Measurements from ENCODE around the gene ATP9A. TPM values are rescaled to one million over a fixed set of nuclear protein-coding genes. Genes with fewer than 3 reads are reported as not detected.

The ATP9A gene
- total and polyA plus RNA-seq, 2 of the 4 experiments (the other 2 are of a cell fraction), result 10.6 to 22.4 TPM

GRCh38 chr20:51735728-51736600 is 32.2 kb downstream of the ATP9A start (continued):
- no peak for TF ChIP-seq CHD1 (IDR thresholded peaks at IDR 0.05; ENCODE audit: low read depth, low read length)

GRCh38 chr20:51734876-51735720 is 33.1 kb downstream of the ATP9A start:
- no peak overlapping the region for H2AK5ac ChIP-seq (ENCODE audit: low read depth, low read length)
- H2AFZ ChIP-seq (replicated peaks; ENCODE audit: low read length, poor library complexity), result no peak overlapping the region
- H3K4me1 ChIP-seq (ENCODE audit: control insufficient read depth, insufficient read depth, low read length), result peaks cover 14% of the 10 kb centered on the region
- H2AK9ac ChIP-seq (replicated peaks; ENCODE audit: low read depth, low read length, poor library complexity), result no peak overlapping the region
- no peak overlapping the region for H4K91ac ChIP-seq (ENCODE audit: insufficient read depth, low read depth, low read length)
- H3K4me3 ChIP-seq (ENCODE audit: insufficient read depth, low read depth, low read length), result no peak overlapping the region
- dilution Hi-C loops (cut with HindIII; ENCODE audit: low sequenced_read_pairs, unreplicated experiment), result no loop called here
- ChIA-PET POLR2A (ENCODE audit: unreplicated experiment) (no interaction called here), CTCF (no interaction called here)
- no peaks in the 10 kb centered on the region for H3K27me3 ChIP-seq (ENCODE audit: control insufficient read depth, insufficient read depth, low read length)
- H3K27ac ChIP-seq (ENCODE audit: insufficient read depth, low read length), result no peak overlapping the region
- H4K20me1 ChIP-seq (ENCODE audit: insufficient read depth, low read length), result peaks cover 23% of the 10 kb centered on the region
- DNase-seq (no peak), ATAC-seq (ENCODE audit: low read depth) (no peak)
- peaks cover 29% of the 10 kb centered on the region for H3K9me1 ChIP-seq (ENCODE audit: insufficient read depth, low read length)
- H3K56ac ChIP-seq (ENCODE audit: extremely low read depth, insufficient read depth, low read length), result no peak overlapping the region
- intact Hi-C loops (cut with micrococcal nuclease), result no loop called here
- H3K18ac ChIP-seq (ENCODE audit: low read depth, low read length), result no peak overlapping the region
- H3K14ac ChIP-seq (replicated peaks; ENCODE audit: low read depth, low read length), result no peak overlapping the region
- H2BK20ac ChIP-seq (ENCODE audit: low read depth, low read length), result no peak overlapping the region
- no peak overlapping the region for H4K8ac ChIP-seq (ENCODE audit: low read depth in 2 of 2, low read length in 2 of 2)
- WGBS, 2 experiments (ENCODE audit: extremely low coverage in 2 of 2, insufficient read length in 1 of 2), result 100% methylated on average over 2 of the region's 13 CpGs; no CpG with 5 or more reads in 1 of the 2 experiments
- peaks cover 12 to 89% of the 10 kb centered on the region in 2 experiments for H3K79me1 ChIP-seq (ENCODE audit: low read depth in 1 of 2, low read length in 2 of 2)
- in situ Hi-C loops (cut with MboI; ENCODE audit: low sequenced_read_pairs), result no loop called here
- H4K5ac ChIP-seq (ENCODE audit: low read depth, low read length), result no peak overlapping the region
- no peak overlapping the region for H3K23ac ChIP-seq (ENCODE audit: low read depth, low read length)
- no peak overlapping the region for H2BK120ac ChIP-seq (ENCODE audit: low read depth, low read length)
- H2BK5ac ChIP-seq (ENCODE audit: low read depth, low read length, poor library complexity, severe bottlenecking), result no peak overlapping the region
- H3K9me3 ChIP-seq (ENCODE audit: control insufficient read depth, insufficient read depth, low read length), result no peaks in the 10 kb centered on the region
- H3K9ac ChIP-seq (ENCODE audit: low read depth, low read length), result no peak overlapping the region
- no peak overlapping the region for H2BK15ac ChIP-seq (ENCODE audit: low read depth, low read length)
- no peak overlapping the region for H3K4ac ChIP-seq (ENCODE audit: low read depth, low read length)
- H3K36me3 ChIP-seq (ENCODE audit: control insufficient read depth, insufficient read depth, low read length), result no peaks in the 10 kb centered on the region
- no peak overlapping the region for H3K4me2 ChIP-seq (ENCODE audit: low read depth, low read length)
- no TSS peak for BruUV-seq (replicated peaks)
- TF ChIP-seq MAFK (IDR thresholded peaks at IDR 0.05; ENCODE audit: low read depth, low read length) (no peak), RFX5 (IDR thresholded peaks at IDR 0.05; ENCODE audit: low read depth, low read length) (no peak), MXI1 (IDR thresholded peaks at IDR 0.05; ENCODE audit: borderline replicate concordance, low read depth, low read length) (no peak), RAD21 (IDR thresholded peaks at IDR 0.05; ENCODE audit: low read length) (no peak), FOS (IDR thresholded peaks at IDR 0.05; ENCODE audit: low read depth, low read length) (no peak), ELK1 (IDR thresholded peaks at IDR 0.05; ENCODE audit: borderline replicate concordance, low read depth, low read length) (no peak), USF2 (IDR thresholded peaks at IDR 0.05; ENCODE audit: low read depth, low read length) (no peak), CHD1 (IDR thresholded peaks at IDR 0.05; ENCODE audit: low read depth, low read length) (no peak), RCOR1 (IDR thresholded peaks at IDR 0.05; ENCODE audit: insufficient replicate concordance, low read length) (no peak), CEBPB (IDR thresholded peaks at IDR 0.05; ENCODE audit: low read depth, low read length) (no peak), NFE2L2 (IDR thresholded peaks at IDR 0.05; ENCODE audit: low read depth, low read length) (no peak), POLR2A (IDR thresholded peaks at IDR 0.05; ENCODE audit: low read depth, low read length) (no peak), MAZ (IDR thresholded peaks at IDR 0.05; ENCODE audit: borderline replicate concordance, low read depth, low read length) (no peak)
